Mesothelial cell of epicardium (in vitro differentiated cells): ENCODE measurements around the gene CCN6. TPM values are rescaled to one million over a fixed set of nuclear protein-coding genes. Genes with fewer than 3 reads are reported as not detected.
"Not testable (repeated sequence)": the region's sequence is repeated elsewhere in the genome, so short reads cannot be mapped to it uniquely, and the experiment has no call there.

Source experiments
- DNase-seq, 2 experiments: peaks; one replicate each; pipeline ENCODE4 v3.0.0; 2021; ENCODE audit warnings: low spot score in 2 of 2; ENCODE audit not compliant: unreplicated experiment in 2 of 2
- H3K27ac Mint-ChIP-seq: 2 replicates; pipeline ENCODE4 v1.8.0; 2021; ENCODE audit warnings: mixed read lengths
- H3K27me3 Mint-ChIP-seq: 2 replicates; pipeline ENCODE4 v1.8.0; 2021; ENCODE audit warnings: low read depth, mixed read lengths
- H3K36me3 Mint-ChIP-seq: 2 replicates; pipeline ENCODE4 v1.8.0; 2021; ENCODE audit warnings: mixed read lengths
- H3K4me1 Mint-ChIP-seq: 2 replicates; pipeline ENCODE4 v1.8.0; 2021; ENCODE audit warnings: mixed read lengths
- H3K4me3 Mint-ChIP-seq: 2 replicates; pipeline ENCODE4 v1.8.0; 2021; ENCODE audit warnings: mild to moderate bottlenecking, moderate library complexity, mixed read lengths
- H3K9me3 Mint-ChIP-seq: 2 replicates; pipeline ENCODE4 v1.8.0; 2021; ENCODE audit warnings: mixed read lengths
- CTCF ChIP-seq: fragments of 200-600 bp; sonication (generic); IDR thresholded peaks from one replicate; pipeline ENCODE4 v1.5.0; 2021; ENCODE audit warnings: antibody characterized with exemption; ENCODE audit not compliant: unreplicated experiment
- total RNA-seq: library from RNA; stranded (reverse); gene quantifications from 3 replicates; pipeline ENCODE4 v1.2.1, GENCODE V29; 2021

CCN6 gene
- total RNA-seq, 1 donor from 2014 or later = not detected

GRCh38 chr6:112096901-112097300, 43.0 kb downstream of the CCN6 start:
- no peak for TF ChIP-seq CTCF
- Mint-ChIP-seq H3K9me3 (no peaks in the 10 kb centered on the region), H3K4me3 (no peak overlapping the region)

GRCh38 chr6:112100561-112100960, 46.7 kb downstream of the CCN6 start:
- Mint-ChIP-seq H3K27me3 (no peaks in the 10 kb centered on the region), H3K36me3 (peaks cover 50% of the 10 kb centered on the region), H3K27ac (no peak overlapping the region), H3K4me3 (no peak overlapping the region), H3K4me1 (no peaks in the 10 kb centered on the region), H3K9me3 (peaks cover 19% of the 10 kb centered on the region)
- DNase-seq = no peak
- TF ChIP-seq CTCF = no peak

More at GRCh38 chr6:112096901-112097300, 43.0 kb downstream of the CCN6 start:
- no peak overlapping the region for H3K27ac Mint-ChIP-seq
- DNase-seq = no peak
- H3K4me1 Mint-ChIP-seq = no peaks in the 10 kb centered on the region
- peaks cover 22% of the 10 kb centered on the region for H3K36me3 Mint-ChIP-seq
- no peaks in the 10 kb centered on the region for H3K27me3 Mint-ChIP-seq

GRCh38 chr6:112106026-112106425, 52.1 kb downstream of the CCN6 start:
- not testable (repeated sequence) for H3K27ac Mint-ChIP-seq, H3K4me1 Mint-ChIP-seq, H3K27me3 Mint-ChIP-seq, DNase-seq, H3K4me3 Mint-ChIP-seq
- peaks cover 42% of the 10 kb centered on the region for H3K36me3 Mint-ChIP-seq
- peaks cover 22% of the 10 kb centered on the region for H3K9me3 Mint-ChIP-seq

GRCh38 chr6:112106562-112106961, 52.7 kb downstream of the CCN6 start:
- Mint-ChIP-seq H3K4me3 (no peak overlapping the region), H3K36me3 (peaks cover 37% of the 10 kb centered on the region), H3K27me3 (no peaks in the 10 kb centered on the region), H3K27ac (no peak overlapping the region), H3K9me3 (peaks cover 22% of the 10 kb centered on the region), H3K4me1 (peaks cover 5% of the 10 kb centered on the region)
- TF ChIP-seq CTCF = no peak
- no peak for DNase-seq

- H3K27ac Mint-ChIP-seq = no peak overlapping the region
- peaks cover 18% of the 10 kb centered on the region for H3K36me3 Mint-ChIP-seq
- peaks cover 5% of the 10 kb centered on the region for H3K4me1 Mint-ChIP-seq
- peaks cover 16% of the 10 kb centered on the region for H3K9me3 Mint-ChIP-seq
- no peak for DNase-seq
- no peaks in the 10 kb centered on the region for H3K27me3 Mint-ChIP-seq
- H3K4me3 Mint-ChIP-seq = no peak overlapping the region
- no peak for TF ChIP-seq CTCF
These were observed 55.4 kb downstream of the CCN6 start for GRCh38 chr6:112109262-112109661.

GRCh38 chr6:112113431-112113830, 59.5 kb downstream of the CCN6 start:
- Mint-ChIP-seq H3K27me3 (no peaks in the 10 kb centered on the region), H3K4me1 (peaks cover 5% of the 10 kb centered on the region), H3K4me3 (no peak overlapping the region), H3K36me3 (no peaks in the 10 kb centered on the region), H3K9me3 (no peaks in the 10 kb centered on the region), H3K27ac (no peak overlapping the region)
- DNase-seq = no peak
- TF ChIP-seq CTCF = no peak
